Measurements from ENCODE around the gene MARCHF4. TPM values are rescaled to one million over a fixed set of nuclear protein-coding genes. Genes with fewer than 3 reads are reported as not detected.

The MARCHF4 gene
- total and polyA plus RNA-seq, 2 of the 8 experiments (the other 6 are each of a cell fraction or from before 2014, with no cell fraction given): 1.9 to 2.9 TPM

GRCh38 chr2:216392018-216392562 is 19.8 kb upstream of the MARCHF4 start:
- H3K18ac ChIP-seq (ENCODE audit: extremely low read depth, low read length): no peak overlapping the region
- no peak overlapping the region for H4K91ac ChIP-seq (replicated peaks; ENCODE audit: insufficient read length, low read length)
- H3K27ac ChIP-seq (ENCODE audit: low read depth, low read length): no peak overlapping the region
- no peak overlapping the region for H3K23ac ChIP-seq (ENCODE audit: insufficient read length)
- H3K23me2 ChIP-seq (ENCODE audit: low read depth, low read length): no peaks in the 10 kb centered on the region
- H2AK5ac ChIP-seq (ENCODE audit: low read depth, low read length): no peak overlapping the region
- no peak overlapping the region for H3K4me3 ChIP-seq (ENCODE audit: extremely low read depth in 1 of 4, insufficient read depth in 2 of 4, low read depth in 3 of 4, low read length in 4 of 4)
- WGBS, 2 experiments (ENCODE audit: extremely low coverage in 1 of 2, insufficient coverage in 1 of 2, insufficient read length in 1 of 2, insufficient replicate concordance in 2 of 2, low coverage in 1 of 2, low lambda C conversion rate in 2 of 2, missing lambda C conversion rate in 1 of 2): 83% methylated on average over 6 of the region's 6 CpGs; no CpG with 5 or more reads in 1 of the 2 experiments
- no peak for FAIRE-seq
- no peak overlapping the region for H2BK5ac ChIP-seq (ENCODE audit: low read depth, low read length)
- H3K36me3 ChIP-seq (ENCODE audit: control insufficient read depth in 2 of 4, insufficient read depth in 4 of 4, low read length in 3 of 4): no peaks in the 10 kb centered on the region
- H3K4me2 ChIP-seq (ENCODE audit: insufficient read depth in 1 of 2, low read depth in 2 of 2, low read length in 2 of 2): no peak overlapping the region
- no peak overlapping the region for H2BK15ac ChIP-seq (ENCODE audit: low read length)
- ChIA-PET POLR2A (ENCODE audit: partially characterized antibody) (interaction anchor here (1.0 to 1.3 kb wide), 2 partner anchors 8 to 20 kb away, joined by 3 read pairs; no protein-coding TSS in a partner anchor), CTCF (ENCODE audit: partially characterized antibody) (interaction anchor here (0.9 to 9.1 kb wide), 5 partner anchors 10 to 149 kb away, joined by 3 to 79 read pairs (median 3); no protein-coding TSS in a partner anchor)
- 0 out of 4 replicates have a peak, but pooled peaks cover 0 to 3% of the 10 kb centered on the region in 2 experiments for H3K9me3 ChIP-seq (ENCODE audit: insufficient read depth in 2 of 2, low read depth in 1 of 2, low read length in 1 of 2)
- no peak overlapping the region for H4K5ac ChIP-seq (ENCODE audit: insufficient read length, low read depth, low read length)
- no peak for DNase-seq (ENCODE audit: low read depth in 1 of 2, low spot score in 2 of 2)
- no peak overlapping the region for H3K56ac ChIP-seq (replicated peaks; ENCODE audit: insufficient read length, low read depth, low read length)
- H3K4me1 ChIP-seq (replicated peaks in 1 of 4; ENCODE audit: control insufficient read depth in 3 of 4, insufficient read depth in 4 of 4, low read length in 3 of 4): peaks cover 0 to 4% (median 0%) of the 10 kb centered on the region in 4 experiments; a peak in 1 of 7 replicates
- H2BK120ac ChIP-seq (replicated peaks; ENCODE audit: low read depth, low read length): no peak overlapping the region
- no peak overlapping the region for H2BK20ac ChIP-seq (ENCODE audit: low read length)
- no peaks in the 10 kb centered on the region for H3K79me1 ChIP-seq (ENCODE audit: low read depth, low read length)
- no peak overlapping the region for H3K9ac ChIP-seq (replicated peaks in 1 of 4; ENCODE audit: extremely low read depth in 1 of 4, low read depth in 3 of 4, low read length in 3 of 4)
- H3K14ac ChIP-seq (ENCODE audit: insufficient read length): no peak overlapping the region
- no peak for TF ChIP-seq ATF2 (IDR thresholded peaks at IDR 0.05; ENCODE audit: low read length)
- no peak for TF ChIP-seq SIX5 (IDR thresholded peaks at IDR 0.05; ENCODE audit: low read depth, low read length)
- no peak for TF ChIP-seq SUZ12 (IDR thresholded peaks at IDR 0.05; ENCODE audit: low read length)
- TF ChIP-seq SAP30 (IDR thresholded peaks at IDR 0.05; ENCODE audit: insufficient read depth, insufficient replicate concordance, low read length): no peak
- TF ChIP-seq POU5F1 (IDR thresholded peaks at IDR 0.05; ENCODE audit: low read depth, low read length): no peak
- TF ChIP-seq CHD1 (IDR thresholded peaks at IDR 0.05; ENCODE audit: low read depth, low read length): no peak
- no peak for TF ChIP-seq SP1 (IDR thresholded peaks at IDR 0.05; ENCODE audit: low read depth, low read length)
- TF ChIP-seq MAX (IDR thresholded peaks at IDR 0.05): no peak
- TF ChIP-seq CBX8 (IDR thresholded peaks at IDR 0.05; ENCODE audit: borderline replicate concordance, low read depth, low read length): no peak
- no peak overlapping the region for H2BK12ac ChIP-seq (ENCODE audit: low read depth, low read length)
- H3K79me2 ChIP-seq (ENCODE audit: control insufficient read depth in 1 of 2, insufficient read depth in 2 of 2, low read length in 2 of 2): no peaks in the 10 kb centered on the region
- H3K4ac ChIP-seq (replicated peaks; ENCODE audit: insufficient read length, low read depth, low read length): no peak overlapping the region
- no peaks in the 10 kb centered on the region for H3K27me3 ChIP-seq (replicated peaks in 1 of 4; ENCODE audit: control insufficient read depth in 3 of 4, extremely low read depth in 1 of 4, insufficient read depth in 3 of 4, low read length in 3 of 4)
- H2AFZ ChIP-seq (ENCODE audit: low read length): no peak overlapping the region
- H4K20me1 ChIP-seq (replicated peaks in 1 of 2; ENCODE audit: control insufficient read depth in 1 of 2, insufficient read depth in 2 of 2, low read length in 2 of 2): no peaks in the 10 kb centered on the region
- H4K8ac ChIP-seq (ENCODE audit: extremely low read depth, insufficient read depth, low read length): no peak overlapping the region; the same call in 1 of the 2 replicates

Data from H1 (cell line).